Right lobe of liver (tissue), 6 donors: Measurements from ENCODE around the gene HDAC4. TPM values are rescaled to one million over a fixed set of nuclear protein-coding genes. Genes with fewer than 3 reads are reported as not detected.
A peak's percentile ranks its signal among the peaks of the same experiment; 100 is the strongest.
"Not testable (repeated sequence)": the region's sequence is repeated elsewhere in the genome, so short reads cannot be mapped to it uniquely, and the experiment has no call there.

ENCODE experiments used
- ATAC-seq, 4 donors: fragments of 200-7000 bp; cut with Tn5 transposase; one replicate each; pipeline ENCODE4 v1.9.1; 2020; ENCODE audit warnings: mild to moderate bottlenecking in 4 of 4, moderate library complexity in 4 of 4
- DNase-seq, 3 donors: peaks; one replicate each; pipeline ENCODE4 v3.0.0-alpha.2; 2020
- H3K27ac ChIP-seq, 3 donors: fragments of 200-600 bp; one replicate each; pipeline ENCODE4 v1.8.0; 2022
- H3K27me3 ChIP-seq, 2 donors: fragments of 200-600 bp; one replicate each; pipeline ENCODE4 v1.8.0; 2022
- H3K36me3 ChIP-seq, 4 donors: fragments of 200-600 bp; sonication (generic) in 1 of 4; one replicate each; pipeline versions ENCODE4 v1.5.1 to v1.8.0; 2017 to 2022; ENCODE audit warnings: control low read depth in 1 of 4
- H3K4me1 ChIP-seq, 4 donors: fragments of 200-600 bp; sonication (generic) in 1 of 4; one replicate each; pipeline versions ENCODE4 v1.5.1 to v1.8.0; 2017 to 2022; ENCODE audit warnings: control low read depth in 1 of 4
- H3K4me3 ChIP-seq, 3 donors: fragments of 200-600 bp; one replicate each; pipeline ENCODE4 v1.8.0; 2022
- H3K9me3 ChIP-seq, 4 donors: fragments of 200-600 bp; sonication (generic) in 1 of 4; one replicate each; pipeline versions ENCODE4 v1.5.1 to v1.8.0; 2017 to 2022; ENCODE audit warnings: control low read depth in 1 of 4
- CTCF ChIP-seq, 4 donors: fragments of 200-600 bp in 3 of 4; fragments of 450-650 bp in 1 of 4; IDR thresholded peaks; one replicate each; pipeline versions ENCODE4 v1.5.1 to v1.8.0; 2016 to 2022; ENCODE audit warnings: antibody characterized with exemption in 4 of 4, mild to moderate bottlenecking in 2 of 4
- POLR2A ChIP-seq: fragments of 450-650 bp; IDR thresholded peaks from one replicate; pipeline ENCODE4 v1.6.1; 2017; ENCODE audit warnings: antibody characterized with exemption, mild to moderate bottlenecking
- WGBS: methylation state at CpG from one replicate; pipeline ENCODE4 v1.1.6; 2018; ENCODE audit warnings: low coverage, low lambda C conversion rate; ENCODE audit not compliant: insufficient coverage; ENCODE audit errors: missing lambda C conversion rate; 5-methylcytosine and 5-hydroxymethylcytosine counted together
- intact Hi-C, 2 donors: fragments of 100-400 bp; cut with DNase I; formaldehyde crosslinking; loops; one replicate each; pipeline versions ENCODE4 v1.11.2 to v1.14.1; 2022
- total RNA-seq, 6 experiments: library from RNA; depleted of rRNA in 2 of 6; stranded (reverse); fragments of >200 nt in 2 of 6; fragmentation: NEBNext Ultra II Directional in 3 of 6; extraction: Animal tissue kit (Norgen Biotek cat#: 25700) in 3 of 6; gene quantifications; one replicate each; pipeline versions ENCODE4 v1.1.0 to v1.2.4, GENCODE V29; 2016 to 2023
- donor health status: DM: no; HTN: yes; CAD: no.
- donor health status: DM: no; HTN: no; CAD: no.
- donor health status: DM: no; HTN: no; CAD: no.
- donor health status: DM: no; HTN: yes; CAD: no.
- donor health status: DM: no; HTN: yes; CAD: no.

Gene HDAC4
- total RNA-seq, 6 experiments from 2014 or later = 8.9 to 22.4 (median 14.7) TPM

- Histone ChIP-seq H3K4me1 (peaks cover 0 to 16% (median 6%) of the 10 kb centered on the region in 4 donors), H3K27me3 (no peaks in the 10 kb centered on the region), H3K36me3 (no peaks in the 10 kb centered on the region), H3K27ac (no peak overlapping the region), H3K9me3 (no peaks in the 10 kb centered on the region), H3K4me3 (no peak overlapping the region)
- DNase-seq = peak in 1 of 3 donors; percentile 39
- 94% methylated on average over 12 of the region's 29 CpGs for WGBS
- intact Hi-C loops = no loop called here
- TF ChIP-seq CTCF (IDR thresholded peaks at IDR 0.05) (no peak), POLR2A (no peak)
- no peak for ATAC-seq
These were observed 117.4 kb downstream of the HDAC4 start for GRCh38 chr2:239283288-239283945.

- Histone ChIP-seq H3K27ac (no peak overlapping the region), H3K36me3 (no peaks in the 10 kb centered on the region), H3K27me3 (no peaks in the 10 kb centered on the region), H3K4me1 (peaks cover 0 to 16% (median 6%) of the 10 kb centered on the region in 4 donors), H3K4me3 (no peak overlapping the region), H3K9me3 (no peaks in the 10 kb centered on the region)
- intact Hi-C loops = no loop called here
- ATAC-seq (no peak), DNase-seq (peak in 2 of 3 donors; percentile 27 to 49)
- TF ChIP-seq CTCF (IDR thresholded peaks at IDR 0.05) (no peak), POLR2A (no peak)
- 76% methylated on average over 2 of the region's 9 CpGs for WGBS
These were observed 118.2 kb downstream of the HDAC4 start for GRCh38 chr2:239282448-239283287.

GRCh38 chr2:239280296-239281017, 120.4 kb downstream of the HDAC4 start:
- H3K9me3 ChIP-seq, H3K4me3 ChIP-seq, H3K36me3 ChIP-seq, H3K27ac ChIP-seq, intact Hi-C loops, H3K27me3 ChIP-seq: not testable (repeated sequence)
- no CpG with 5 or more reads among the region's 14 CpGs for WGBS
- peaks cover 0 to 11% (median 2%) of the 10 kb centered on the region in 4 donors for H3K4me1 ChIP-seq
- peak in 1 of 3 donors; percentile 46 for DNase-seq
- ATAC-seq = peak in 3 of 4 donors; percentile 22 to 53 (median 27)

GRCh38 chr2:239279508-239280295, 121.1 kb downstream of the HDAC4 start:
- no peaks in the 10 kb centered on the region for H3K9me3 ChIP-seq
- no peak overlapping the region for H3K4me3 ChIP-seq
- ATAC-seq (no peak), DNase-seq (peak in 1 of 3 donors; percentile 42)
- 84% methylated on average over 13 of the region's 20 CpGs for WGBS
- no peak for TF ChIP-seq CTCF (IDR thresholded peaks at IDR 0.05)
- no peak for TF ChIP-seq POLR2A
- no peak overlapping the region for H3K27ac ChIP-seq
- intact Hi-C loops = no loop called here
- H3K36me3 ChIP-seq = no peaks in the 10 kb centered on the region
- H3K27me3 ChIP-seq = no peaks in the 10 kb centered on the region
- H3K4me1 ChIP-seq = peaks cover 0 to 4% (median 0%) of the 10 kb centered on the region in 4 donors
